ENCODE measurements around the gene SPSB1.
A peak's percentile ranks its signal among the peaks of the same experiment; 100 is the strongest.

Gene SPSB1

DNA sequence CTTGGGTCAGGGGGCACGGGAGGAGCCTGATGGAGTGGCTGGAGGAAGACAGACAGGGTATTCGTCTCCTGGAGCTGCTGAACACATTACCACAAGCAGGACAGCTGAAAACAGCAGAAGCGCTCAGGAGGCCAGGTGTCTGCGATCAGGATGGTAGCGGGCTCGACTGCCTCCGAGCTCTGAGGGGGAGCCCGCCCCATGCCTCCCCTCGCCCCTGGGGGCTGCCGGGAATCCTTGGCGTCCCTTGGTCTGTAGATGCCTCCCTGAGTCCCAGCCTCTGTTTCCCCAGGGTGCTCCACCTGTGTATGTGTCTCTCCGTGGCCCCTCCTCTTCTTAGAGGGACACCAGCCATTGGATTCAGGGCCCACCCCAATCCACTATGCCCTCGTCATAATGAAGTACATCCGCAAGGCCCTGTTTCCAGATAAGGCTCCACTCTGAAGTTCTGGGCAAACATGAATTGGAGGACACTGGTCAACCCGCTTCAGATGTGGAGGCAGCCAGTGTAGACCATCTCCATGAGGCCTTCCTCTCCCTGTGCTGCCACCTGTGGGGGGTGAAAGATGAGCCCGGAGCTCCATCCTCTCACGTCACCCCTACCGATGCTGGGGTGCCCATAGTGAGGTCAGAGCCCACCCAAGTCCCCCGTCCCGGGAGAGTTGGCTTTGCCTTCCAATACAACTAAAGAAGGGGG lies 67.8 kb downstream of the SPSB1 start:
- Histone ChIP-seq H3K36me3 (peaks cover 14 to 41% (median 31%) of the 10 kb centered on the region in 11 experiments), H3K9me3 (replicated peaks in 1 of 11) (peaks cover 0 to 9% (median 0%) of the 10 kb centered on the region in 11 experiments; a peak in 6 of 22 replicates), H3K4me2 (peak overlapping the region; percentile 74 to 98 (median 92); a peak in 21 of 22 replicates), H3K4me1 (peaks cover 41 to 78% (median 53%) of the 10 kb centered on the region in 10 experiments), H3K27ac (peak overlapping the region in 2 of 11 experiments; percentile 79 to 80; a peak in 2 of 22 replicates), H3K27me3 (no peaks in the 10 kb centered on the region), H3K9ac (peak overlapping the region in 3 of 11 experiments; percentile 12 to 28 (median 27); a peak in 2 of 22 replicates), H3K4me3 (no peak overlapping the region), H4K20me1 (peaks cover 0 to 96% (median 45%) of the 10 kb centered on the region in 11 experiments; a peak in 13 of 22 replicates)
- no peak for TF ChIP-seq Cebpa-rat (IDR thresholded peaks at IDR 0.05)

DNA sequence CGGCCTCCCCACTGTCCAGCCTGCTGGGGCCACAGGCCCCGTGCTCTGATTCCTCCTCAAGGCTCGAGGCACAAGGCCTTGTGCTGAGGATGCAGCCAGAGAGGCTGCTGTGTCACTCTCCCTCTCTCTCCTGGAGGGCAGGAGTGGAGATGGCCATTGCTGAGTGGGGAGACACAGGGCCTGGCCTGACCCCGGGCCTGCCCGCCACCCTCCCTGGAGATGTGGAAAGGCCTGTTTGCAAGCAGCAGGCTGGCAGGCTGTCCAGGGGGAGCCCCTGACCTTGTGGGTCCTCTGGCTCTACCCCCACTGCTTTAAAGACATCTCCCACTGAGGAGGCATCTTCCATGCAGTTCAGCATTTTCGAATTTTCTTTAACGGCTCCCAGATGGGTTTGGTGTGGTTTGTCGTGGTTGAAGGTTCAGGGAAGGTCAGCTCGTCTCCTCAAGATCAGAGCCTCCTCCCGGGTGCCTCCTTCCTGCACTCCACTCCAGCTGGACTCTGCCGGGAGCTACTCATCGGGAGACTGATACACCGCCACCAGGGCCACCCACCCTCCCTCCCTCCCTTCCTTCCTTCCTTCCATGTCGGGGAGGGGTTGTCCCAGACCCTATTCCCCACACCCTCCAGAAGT lies 69.1 kb downstream of the SPSB1 start:
- peak overlapping the region in 5 of 10 experiments; percentile 6 to 56 (median 25); a peak in 6 of 20 replicates for H3K4me3 ChIP-seq
- peaks cover 41 to 88% (median 59%) of the 10 kb centered on the region in 10 experiments for H3K4me1 ChIP-seq
- no peaks in the 10 kb centered on the region for H3K9me3 ChIP-seq (replicated peaks in 1 of 11)
- H3K4me2 ChIP-seq: peak overlapping the region; percentile 74 to 98 (median 92)
- no peaks in the 10 kb centered on the region for H3K27me3 ChIP-seq
- no peak for TF ChIP-seq Cebpa-rat (IDR thresholded peaks at IDR 0.05)
- peaks cover 2 to 29% (median 19%) of the 10 kb centered on the region in 11 experiments; a peak in 19 of 22 replicates for H3K36me3 ChIP-seq
- peaks cover 0 to 98% (median 45%) of the 10 kb centered on the region in 11 experiments; a peak in 13 of 22 replicates for H4K20me1 ChIP-seq
- H3K27ac ChIP-seq: peak overlapping the region in 9 of 11 experiments; percentile 44 to 80 (median 63); a peak in 17 of 22 replicates
- peak overlapping the region; percentile 1 to 75 (median 57); a peak in 18 of 22 replicates for H3K9ac ChIP-seq

DNA sequence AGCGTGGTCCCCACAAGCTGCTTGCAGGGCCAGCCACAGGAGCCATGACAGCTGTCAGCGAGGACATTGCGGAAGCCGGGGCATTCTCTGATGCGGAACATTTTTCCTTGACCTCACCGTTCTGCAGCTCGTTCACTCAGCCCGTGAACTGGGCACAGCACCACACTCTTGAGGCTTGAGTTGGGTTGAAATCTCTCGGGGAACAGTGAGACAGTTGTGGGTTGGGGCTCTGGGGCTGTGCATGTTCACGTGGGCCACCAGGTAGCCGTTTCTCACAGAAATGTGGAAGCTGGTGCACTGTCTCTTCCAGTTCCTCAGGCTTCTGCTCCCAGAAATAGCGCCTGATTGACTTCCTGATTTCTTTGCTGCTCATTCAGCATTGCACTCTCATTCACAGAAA lies 69.8 kb downstream of the SPSB1 start:
- H3K9ac ChIP-seq: peak overlapping the region in 9 of 11 experiments; percentile 10 to 69 (median 38); a peak in 15 of 22 replicates
- H3K9me3 ChIP-seq (replicated peaks in 1 of 11): no peaks in the 10 kb centered on the region
- H3K36me3 ChIP-seq: peaks cover 0 to 31% (median 15%) of the 10 kb centered on the region in 11 experiments; a peak in 18 of 22 replicates
- peaks cover 0 to 99% (median 49%) of the 10 kb centered on the region in 11 experiments; a peak in 14 of 22 replicates for H4K20me1 ChIP-seq
- peak overlapping the region; percentile 18 to 56 (median 36); a peak in 18 of 20 replicates for H3K4me3 ChIP-seq
- no peaks in the 10 kb centered on the region for H3K27me3 ChIP-seq
- no peak for TF ChIP-seq Cebpa-rat (IDR thresholded peaks at IDR 0.05)
- peaks cover 41 to 88% (median 62%) of the 10 kb centered on the region in 10 experiments for H3K4me1 ChIP-seq
- H3K4me2 ChIP-seq: peak overlapping the region; percentile 74 to 98 (median 92)
- peak overlapping the region in 9 of 11 experiments; percentile 33 to 80 (median 59); a peak in 17 of 22 replicates for H3K27ac ChIP-seq

DNA sequence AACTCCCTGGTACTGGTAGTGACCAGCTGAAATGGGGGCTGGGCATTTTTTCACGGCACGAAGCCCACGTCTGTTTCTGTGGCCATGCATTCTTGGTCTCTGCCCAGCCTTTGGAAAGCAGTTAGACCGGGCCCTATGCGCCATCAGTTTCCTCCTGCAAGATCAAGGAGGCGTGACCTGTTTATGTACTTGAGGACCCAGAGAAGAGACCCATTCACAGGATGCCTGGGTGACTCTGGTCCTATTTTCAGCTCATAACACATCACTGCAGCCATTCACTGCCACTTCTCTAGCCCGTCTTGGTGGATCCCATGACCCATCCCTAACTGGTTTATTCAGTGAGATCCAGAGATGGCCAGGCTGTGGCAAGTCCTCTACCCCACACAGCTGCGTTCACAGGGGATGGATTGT lies 70.4 kb downstream of the SPSB1 start:
- Histone ChIP-seq H3K4me1 (peaks cover 41 to 88% (median 67%) of the 10 kb centered on the region in 10 experiments), H3K4me3 (peak overlapping the region in 8 of 10 experiments; percentile 19 to 56 (median 40); a peak in 10 of 20 replicates), H3K9me3 (replicated peaks in 1 of 11) (no peaks in the 10 kb centered on the region), H3K9ac (peak overlapping the region in 9 of 11 experiments; percentile 10 to 69 (median 38); a peak in 6 of 22 replicates), H4K20me1 (peaks cover 0 to 99% (median 47%) of the 10 kb centered on the region in 11 experiments; a peak in 15 of 22 replicates), H3K27me3 (no peaks in the 10 kb centered on the region), H3K4me2 (peak overlapping the region; percentile 74 to 98 (median 92)), H3K27ac (peak overlapping the region in 9 of 11 experiments; percentile 7 to 80 (median 59); a peak in 15 of 22 replicates), H3K36me3 (peaks cover 0 to 31% (median 12%) of the 10 kb centered on the region in 11 experiments; a peak in 16 of 22 replicates)
- TF ChIP-seq Cebpa-rat (IDR thresholded peaks at IDR 0.05): no peak

- Histone ChIP-seq H3K27me3 (no peaks in the 10 kb centered on the region), H3K36me3 (peaks cover 0 to 20% (median 0%) of the 10 kb centered on the region in 11 experiments; a peak in 7 of 22 replicates), H3K4me1 (peaks cover 39 to 90% (median 75%) of the 10 kb centered on the region in 10 experiments), H3K27ac (peak overlapping the region in 3 of 11 experiments; percentile 12 to 38 (median 13); a peak in 3 of 22 replicates), H3K4me2 (peak overlapping the region in 6 of 11 experiments; percentile 7 to 40 (median 25); a peak in 9 of 22 replicates), H3K9me3 (replicated peaks in 1 of 11) (no peaks in the 10 kb centered on the region), H3K9ac (0 out of 22 replicates have a peak overlapping the region, but pooled peaks of 1 of the 11 experiments have one; percentile 4), H3K4me3 (no peak overlapping the region), H4K20me1 (peaks cover 0 to 81% (median 40%) of the 10 kb centered on the region in 11 experiments; a peak in 15 of 22 replicates)
- no peak for TF ChIP-seq Cebpa-rat (IDR thresholded peaks at IDR 0.05)
Observed at GRCh38 chr1:9366298-9366697, 73.6 kb downstream of the SPSB1 start.

GRCh38 chr1:9366943-9367780 lies 74.5 kb downstream of the SPSB1 start:
- no peak for TF ChIP-seq Cebpa-rat (IDR thresholded peaks at IDR 0.05)
- no peaks in the 10 kb centered on the region for H3K9me3 ChIP-seq (replicated peaks in 1 of 11)
- peak overlapping the region in 7 of 11 experiments; percentile 17 to 83 (median 71); a peak in 10 of 22 replicates for H3K4me2 ChIP-seq

DNA sequence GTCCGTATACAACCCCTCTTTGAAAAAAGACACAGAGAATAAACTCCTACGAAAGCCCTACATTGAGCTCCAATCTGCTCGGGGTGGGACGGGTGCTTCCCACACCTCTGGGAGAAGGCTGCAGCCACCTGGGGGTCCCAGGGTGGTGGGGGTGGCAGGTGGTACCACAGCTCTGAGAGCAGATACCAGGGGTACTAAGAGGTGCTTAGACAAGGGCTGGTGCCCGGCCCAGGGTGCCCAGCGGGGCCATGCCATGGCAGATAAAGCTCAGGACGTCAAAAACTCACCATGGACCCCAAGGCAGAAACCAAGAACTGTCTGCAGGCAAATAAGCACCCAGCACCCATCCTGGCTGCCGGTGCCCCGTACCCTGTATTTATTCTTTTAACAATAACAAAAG lies 75.1 kb downstream of the SPSB1 start:
- Histone ChIP-seq H3K27ac (no peak overlapping the region), H4K20me1 (peaks cover 0 to 67% (median 37%) of the 10 kb centered on the region in 11 experiments; a peak in 15 of 22 replicates), H3K36me3 (peaks cover 0 to 20% (median 0%) of the 10 kb centered on the region in 11 experiments; a peak in 7 of 22 replicates), H3K9ac (no peak overlapping the region), H3K9me3 (replicated peaks in 1 of 11) (no peaks in the 10 kb centered on the region), H3K4me2 (peak overlapping the region in 9 of 11 experiments; percentile 17 to 83 (median 68); a peak in 15 of 22 replicates), H3K4me3 (no peak overlapping the region), H3K4me1 (peaks cover 26 to 89% (median 74%) of the 10 kb centered on the region in 10 experiments), H3K27me3 (no peaks in the 10 kb centered on the region)
- no peak for TF ChIP-seq Cebpa-rat (IDR thresholded peaks at IDR 0.05)

More at GRCh38 chr1:9366943-9367780, 74.5 kb downstream of the SPSB1 start:
- Histone ChIP-seq H3K9ac (no peak overlapping the region), H4K20me1 (peaks cover 0 to 74% (median 40%) of the 10 kb centered on the region in 11 experiments; a peak in 15 of 22 replicates), H3K4me1 (peaks cover 30 to 90% (median 74%) of the 10 kb centered on the region in 10 experiments), H3K27ac (no peak overlapping the region), H3K4me3 (no peak overlapping the region), H3K27me3 (no peaks in the 10 kb centered on the region), H3K36me3 (peaks cover 0 to 20% (median 0%) of the 10 kb centered on the region in 11 experiments; a peak in 7 of 22 replicates)
